Duodenal mucosa (tissue), 2 donors: ENCODE results near the gene MS4A3.

Experiments used
- H3K27ac ChIP-seq: one replicate; pipeline ENCODE4 v1.7.0; 2013; ENCODE audit warnings: low read depth, low read length
- H3K27me3 ChIP-seq, 2 donors: one replicate each; pipeline ENCODE4 v1.7.0; 2013; ENCODE audit warnings: low read length in 2 of 2, control low read depth in 1 of 2; ENCODE audit not compliant: insufficient read depth in 2 of 2, control insufficient read depth in 1 of 2
- H3K36me3 ChIP-seq, 2 donors: one replicate each; pipeline ENCODE4 v1.7.0; 2013; ENCODE audit warnings: low read length in 2 of 2, control low read depth in 1 of 2; ENCODE audit not compliant: insufficient read depth in 2 of 2, control insufficient read depth in 1 of 2
- H3K4me1 ChIP-seq, 2 donors: one replicate each; pipeline ENCODE4 v1.7.0; 2013; ENCODE audit warnings: low read length in 2 of 2, control low read depth in 1 of 2; ENCODE audit not compliant: insufficient read depth in 2 of 2, control insufficient read depth in 1 of 2
- H3K4me3 ChIP-seq, 2 donors: one replicate each; pipeline ENCODE4 v1.7.0; 2013; ENCODE audit warnings: low read length in 2 of 2, low read depth in 1 of 2
- H3K9ac ChIP-seq, 2 donors: one replicate each; pipeline ENCODE4 v1.7.0; 2013; ENCODE audit warnings: low read length in 2 of 2, low read depth in 1 of 2
- H3K9me3 ChIP-seq, 2 donors: one replicate each; pipeline ENCODE4 v1.7.0; 2013; ENCODE audit warnings: low read length in 2 of 2, control low read depth in 1 of 2; ENCODE audit not compliant: control insufficient read depth in 1 of 2

Gene MS4A3

GRCh38 chr11:60116996-60117790, 60.7 kb downstream of the MS4A3 start:
- Histone ChIP-seq H3K27me3 (no peaks in the 10 kb centered on the region), H3K4me1 (peaks cover 0 to 14% of the 10 kb centered on the region in 2 donors), H3K9ac (no peak overlapping the region), H3K27ac (no peak overlapping the region), H3K36me3 (no peaks in the 10 kb centered on the region), H3K9me3 (no peaks in the 10 kb centered on the region), H3K4me3 (no peak overlapping the region)

DNA sequence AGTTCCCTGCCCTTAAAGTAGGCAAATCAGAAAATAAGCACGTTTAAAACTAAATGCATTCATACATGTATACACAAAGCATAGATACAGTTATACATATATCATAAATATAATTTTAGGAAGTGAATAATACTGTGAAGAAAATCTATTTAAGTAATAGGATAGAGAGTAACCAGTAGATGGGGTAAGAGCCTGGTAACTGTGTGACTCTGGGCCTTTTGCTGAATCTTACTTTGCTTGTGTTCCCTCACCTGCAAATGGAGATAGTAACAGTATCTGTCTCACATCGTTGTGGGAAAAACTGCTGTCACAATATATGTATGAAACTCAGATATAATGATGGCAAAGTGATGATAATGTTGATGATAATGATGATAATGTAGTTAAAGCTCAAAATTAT, 61.9 kb downstream of the MS4A3 start:
- no peak overlapping the region for H3K9ac ChIP-seq
- H3K27ac ChIP-seq = no peak overlapping the region
- H3K27me3 ChIP-seq = no peaks in the 10 kb centered on the region
- peaks cover 0 to 12% of the 10 kb centered on the region in 2 donors for H3K4me1 ChIP-seq
- H3K36me3 ChIP-seq = no peaks in the 10 kb centered on the region
- no peak overlapping the region for H3K4me3 ChIP-seq
- H3K9me3 ChIP-seq = no peaks in the 10 kb centered on the region

DNA sequence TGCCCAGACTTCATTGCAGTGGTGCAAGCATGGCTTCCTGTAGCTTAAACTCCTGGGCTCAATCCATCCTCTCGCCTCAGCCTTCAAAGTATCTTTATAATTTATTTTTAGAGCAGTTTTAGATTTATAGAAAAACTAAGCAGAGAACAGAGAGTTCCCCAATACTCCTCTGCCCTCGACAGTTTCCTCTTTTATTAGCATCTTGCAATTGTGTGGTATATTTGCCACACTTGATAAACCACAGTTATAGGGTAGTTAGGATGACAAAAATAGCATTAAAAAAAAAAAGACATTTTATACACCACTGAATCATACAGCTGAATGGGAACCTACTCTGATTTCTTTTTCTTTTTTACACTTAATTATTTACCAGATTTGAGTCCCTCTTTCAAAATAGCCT, 63.2 kb downstream of the MS4A3 start:
- Histone ChIP-seq H3K4me1 (no peaks in the 10 kb centered on the region), H3K36me3 (no peaks in the 10 kb centered on the region), H3K4me3 (no peak overlapping the region), H3K27me3 (no peaks in the 10 kb centered on the region), H3K27ac (no peak overlapping the region), H3K9me3 (no peaks in the 10 kb centered on the region), H3K9ac (no peak overlapping the region)
